HL-60 (cell line): ENCODE results near the gene EPM2A.

ENCODE experiments used
- DNase-seq, 2 experiments: peaks; one replicate each; pipeline ENCODE4 v3.0.0-alpha.2; 2010 to 2020; ENCODE audit warnings: low read depth in 1 of 2, low spot score in 1 of 2
- H3K27ac ChIP-seq: fragments of 250-450 bp; sonication (Bioruptor Pico); replicated peaks from 2 replicates; pipeline ENCODE4 v1.5.1; 2020; ENCODE audit warnings: mild to moderate bottlenecking, moderate library complexity
- H3K27me3 ChIP-seq: fragments of 250-450 bp; sonication (Bioruptor Pico); 2 replicates; pipeline ENCODE4 v1.5.1; 2021; ENCODE audit warnings: mild to moderate bottlenecking, moderate library complexity; ENCODE audit not compliant: insufficient read depth, poor library complexity, severe bottlenecking
- H3K4me3 ChIP-seq: replicated peaks from 2 replicates; pipeline ENCODE4 v1.5.1; 2011; ENCODE audit warnings: mild to moderate bottlenecking, control low read depth, low read length; ENCODE audit not compliant: insufficient read depth
- GABPA ChIP-seq: IDR thresholded peaks from 2 replicates; pipeline ENCODE4 v1.6.1; 2012; ENCODE audit warnings: low read depth
- POLR2AphosphoS5 ChIP-seq: IDR thresholded peaks from 2 replicates; pipeline ENCODE4 v1.6.1; 2012; ENCODE audit warnings: low read depth
- SPI1 ChIP-seq: IDR thresholded peaks from 2 replicates; pipeline ENCODE4 v1.6.1; 2012; ENCODE audit warnings: low read depth, mild to moderate bottlenecking, borderline replicate concordance
- TF ChIP-seq, protein P1 (sequence below): IDR thresholded peaks from 2 replicates; pipeline ENCODE4 v1.6.1; 2012; ENCODE audit warnings: low read depth; ENCODE audit not compliant: insufficient replicate concordance
- TF ChIP-seq, protein P2 (sequence below): IDR thresholded peaks from one replicate; pipeline ENCODE4 v1.5.1; 2011; ENCODE audit warnings: low read length, control low read depth, inconsistent platforms; ENCODE audit not compliant: insufficient read depth

EPM2A gene

DNA sequence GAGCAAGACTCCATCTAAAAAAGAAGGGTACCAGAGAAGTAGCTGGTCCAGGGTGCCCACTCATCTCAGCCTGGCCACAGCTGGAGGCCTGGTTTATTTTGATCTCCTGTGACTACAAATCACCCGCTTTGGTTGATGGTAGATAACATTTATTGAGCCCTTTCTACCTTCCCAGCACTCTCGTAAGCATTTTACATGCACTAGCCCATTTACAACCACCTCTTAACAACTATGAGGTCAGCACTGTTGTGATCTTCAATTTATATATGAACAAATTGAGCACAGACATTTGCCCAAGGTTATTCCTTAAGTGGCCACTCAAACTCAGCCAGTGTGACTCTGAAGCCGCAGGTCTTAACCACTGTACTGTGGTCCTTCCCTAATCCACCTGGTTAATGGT is 104.7 kb downstream of the EPM2A start:
- H3K27ac ChIP-seq, result no peak overlapping the region
- no peaks in the 10 kb centered on the region for H3K27me3 ChIP-seq
- TF ChIP-seq GABPA (no peak), POLR2AphosphoS5 (no peak), SPI1 (no peak)
- TF ChIP-seq, protein P1, sequence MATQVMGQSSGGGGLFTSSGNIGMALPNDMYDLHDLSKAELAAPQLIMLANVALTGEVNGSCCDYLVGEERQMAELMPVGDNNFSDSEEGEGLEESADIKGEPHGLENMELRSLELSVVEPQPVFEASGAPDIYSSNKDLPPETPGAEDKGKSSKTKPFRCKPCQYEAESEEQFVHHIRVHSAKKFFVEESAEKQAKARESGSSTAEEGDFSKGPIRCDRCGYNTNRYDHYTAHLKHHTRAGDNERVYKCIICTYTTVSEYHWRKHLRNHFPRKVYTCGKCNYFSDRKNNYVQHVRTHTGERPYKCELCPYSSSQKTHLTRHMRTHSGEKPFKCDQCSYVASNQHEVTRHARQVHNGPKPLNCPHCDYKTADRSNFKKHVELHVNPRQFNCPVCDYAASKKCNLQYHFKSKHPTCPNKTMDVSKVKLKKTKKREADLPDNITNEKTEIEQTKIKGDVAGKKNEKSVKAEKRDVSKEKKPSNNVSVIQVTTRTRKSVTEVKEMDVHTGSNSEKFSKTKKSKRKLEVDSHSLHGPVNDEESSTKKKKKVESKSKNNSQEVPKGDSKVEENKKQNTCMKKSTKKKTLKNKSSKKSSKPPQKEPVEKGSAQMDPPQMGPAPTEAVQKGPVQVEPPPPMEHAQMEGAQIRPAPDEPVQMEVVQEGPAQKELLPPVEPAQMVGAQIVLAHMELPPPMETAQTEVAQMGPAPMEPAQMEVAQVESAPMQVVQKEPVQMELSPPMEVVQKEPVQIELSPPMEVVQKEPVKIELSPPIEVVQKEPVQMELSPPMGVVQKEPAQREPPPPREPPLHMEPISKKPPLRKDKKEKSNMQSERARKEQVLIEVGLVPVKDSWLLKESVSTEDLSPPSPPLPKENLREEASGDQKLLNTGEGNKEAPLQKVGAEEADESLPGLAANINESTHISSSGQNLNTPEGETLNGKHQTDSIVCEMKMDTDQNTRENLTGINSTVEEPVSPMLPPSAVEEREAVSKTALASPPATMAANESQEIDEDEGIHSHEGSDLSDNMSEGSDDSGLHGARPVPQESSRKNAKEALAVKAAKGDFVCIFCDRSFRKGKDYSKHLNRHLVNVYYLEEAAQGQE, result no peak
- TF ChIP-seq, protein P2, sequence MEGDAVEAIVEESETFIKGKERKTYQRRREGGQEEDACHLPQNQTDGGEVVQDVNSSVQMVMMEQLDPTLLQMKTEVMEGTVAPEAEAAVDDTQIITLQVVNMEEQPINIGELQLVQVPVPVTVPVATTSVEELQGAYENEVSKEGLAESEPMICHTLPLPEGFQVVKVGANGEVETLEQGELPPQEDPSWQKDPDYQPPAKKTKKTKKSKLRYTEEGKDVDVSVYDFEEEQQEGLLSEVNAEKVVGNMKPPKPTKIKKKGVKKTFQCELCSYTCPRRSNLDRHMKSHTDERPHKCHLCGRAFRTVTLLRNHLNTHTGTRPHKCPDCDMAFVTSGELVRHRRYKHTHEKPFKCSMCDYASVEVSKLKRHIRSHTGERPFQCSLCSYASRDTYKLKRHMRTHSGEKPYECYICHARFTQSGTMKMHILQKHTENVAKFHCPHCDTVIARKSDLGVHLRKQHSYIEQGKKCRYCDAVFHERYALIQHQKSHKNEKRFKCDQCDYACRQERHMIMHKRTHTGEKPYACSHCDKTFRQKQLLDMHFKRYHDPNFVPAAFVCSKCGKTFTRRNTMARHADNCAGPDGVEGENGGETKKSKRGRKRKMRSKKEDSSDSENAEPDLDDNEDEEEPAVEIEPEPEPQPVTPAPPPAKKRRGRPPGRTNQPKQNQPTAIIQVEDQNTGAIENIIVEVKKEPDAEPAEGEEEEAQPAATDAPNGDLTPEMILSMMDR, result no peak
- no peak for DNase-seq
- H3K4me3 ChIP-seq, result no peak overlapping the region

DNA sequence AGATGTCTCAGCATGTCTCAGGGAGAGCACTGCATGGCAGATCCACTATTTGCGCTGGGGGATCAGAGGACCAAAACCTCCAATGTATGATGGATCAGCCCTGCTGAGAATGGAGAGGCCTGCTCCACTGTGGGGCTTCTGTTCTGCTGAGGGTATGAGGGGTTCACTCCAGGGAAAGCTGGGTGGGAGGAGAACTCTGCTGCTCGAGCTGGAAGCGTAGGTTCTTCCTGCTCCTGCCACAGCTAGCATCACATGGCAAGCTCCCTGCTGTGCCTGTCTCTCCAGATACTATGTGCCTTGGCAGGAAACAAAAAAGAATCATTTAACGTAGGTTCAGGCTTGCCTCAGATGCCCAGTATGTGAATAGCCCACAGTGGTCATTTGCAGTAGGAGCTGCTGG is 105.8 kb downstream of the EPM2A start:
- Histone ChIP-seq H3K4me3 (no peak overlapping the region), H3K27ac (no peak overlapping the region), H3K27me3 (no peaks in the 10 kb centered on the region)
- no peak for DNase-seq
- TF ChIP-seq, protein P1, result no peak
- TF ChIP-seq POLR2AphosphoS5, result no peak
- TF ChIP-seq GABPA, result no peak
- TF ChIP-seq, protein P2, result no peak

GRCh38 chr6:145627451-145627850 is 107.9 kb downstream of the EPM2A start:
- no peak for DNase-seq
- H3K4me3 ChIP-seq, result no peak overlapping the region

More at GRCh38 chr6:145627451-145627850, 107.9 kb downstream of the EPM2A start:
- H3K27me3 ChIP-seq, result no peaks in the 10 kb centered on the region
- no peak overlapping the region for H3K27ac ChIP-seq
- TF ChIP-seq, protein P2, result no peak
- TF ChIP-seq, protein P1, result no peak
- TF ChIP-seq POLR2AphosphoS5, result no peak
- TF ChIP-seq SPI1, result no peak
- TF ChIP-seq GABPA, result no peak
